ENCODE results near the gene EEIG2. TPM values are rescaled to one million over a fixed set of nuclear protein-coding genes. Genes with fewer than 3 reads are reported as not detected.
"Not testable (repeated sequence)": the region's sequence is repeated elsewhere in the genome, so short reads cannot be mapped to it uniquely, and the experiment has no call there.

The EEIG2 gene
- total and polyA plus RNA-seq, 9 donors, result 5.3 to 37.8 (median 11.3) TPM

GRCh38 chr1:108513044-108513415 lies 46.9 kb upstream of the EEIG2 start:
- Histone ChIP-seq H3K4me1 (ENCODE audit: insufficient read depth) (no peaks in the 10 kb centered on the region), H3K9me3 (no peaks in the 10 kb centered on the region), H3K27ac (no peak overlapping the region), H3K27me3 (no peaks in the 10 kb centered on the region), H3K36me3 (no peaks in the 10 kb centered on the region), H3K4me3 (no peak overlapping the region)
- DNase-seq, result no peak
- TF ChIP-seq CTCF (IDR thresholded peaks at IDR 0.05), result no peak
- TF ChIP-seq POLR2A (IDR thresholded peaks at IDR 0.05), result no peak
- TF ChIP-seq EP300 (IDR thresholded peaks at IDR 0.05), result no peak
- intact Hi-C loops (cut with DNase I), result loop anchor here (5.0 to 10.0 kb wide), 3 partner anchors 129 to 382 kb away; no protein-coding TSS in a partner anchor
- 26 to 52% (median 30%) methylated on average over 2 of the region's 2 CpGs for WGBS, 3 donors

GRCh38 chr1:108513914-108514313 lies 46.0 kb upstream of the EEIG2 start:
- WGBS, 3 donors, result 79 to 88% (median 87%) methylated on average over 2 of the region's 2 CpGs
- not testable (repeated sequence) for H3K27me3 ChIP-seq; DNase-seq; H3K36me3 ChIP-seq; H3K4me1 ChIP-seq (ENCODE audit: insufficient read depth); H3K4me3 ChIP-seq; H3K9me3 ChIP-seq; H3K27ac ChIP-seq
- intact Hi-C loops (cut with DNase I), result loop anchor here (5.0 to 10.0 kb wide), 3 partner anchors 128 to 381 kb away; no protein-coding TSS in a partner anchor

GRCh38 chr1:108517301-108517897 lies 42.5 kb upstream of the EEIG2 start:
- DNase-seq; H3K27ac ChIP-seq; H3K4me3 ChIP-seq; H3K9me3 ChIP-seq; H3K36me3 ChIP-seq; H3K27me3 ChIP-seq; H3K4me1 ChIP-seq (ENCODE audit: insufficient read depth): not testable (repeated sequence)
- 55 to 73% (median 61%) methylated on average over 6 of the region's 6 CpGs for WGBS, 3 donors
- intact Hi-C loops (cut with DNase I), result loop anchor here in 2 of 4 donors (10.0 kb wide), 2 partner anchors 127 to 377 kb away; no protein-coding TSS in a partner anchor

- Histone ChIP-seq H3K27me3 (no peaks in the 10 kb centered on the region), H3K27ac (no peak overlapping the region), H3K4me3 (no peak overlapping the region), H3K4me1 (ENCODE audit: insufficient read depth) (peaks cover 1% of the 10 kb centered on the region), H3K36me3 (no peaks in the 10 kb centered on the region), H3K9me3 (no peaks in the 10 kb centered on the region)
- DNase-seq, result no peak
- TF ChIP-seq POLR2A (IDR thresholded peaks at IDR 0.05) (no peak), CTCF (IDR thresholded peaks at IDR 0.05) (no peak), EP300 (IDR thresholded peaks at IDR 0.05) (no peak)
- intact Hi-C loops (cut with DNase I), result no loop called here
These were observed 37.9 kb upstream of the EEIG2 start for GRCh38 chr1:108521990-108522393.

- no peak for DNase-seq
- Histone ChIP-seq H3K36me3 (no peaks in the 10 kb centered on the region), H3K4me1 (ENCODE audit: insufficient read depth) (peaks cover 1% of the 10 kb centered on the region), H3K27ac (no peak overlapping the region), H3K27me3 (no peaks in the 10 kb centered on the region), H3K4me3 (no peak overlapping the region), H3K9me3 (no peaks in the 10 kb centered on the region)
- no peak for TF ChIP-seq CTCF (IDR thresholded peaks at IDR 0.05)
- TF ChIP-seq EP300 (IDR thresholded peaks at IDR 0.05), result no peak
- no peak for TF ChIP-seq POLR2A (IDR thresholded peaks at IDR 0.05)
- intact Hi-C loops (cut with DNase I), result no loop called here
These were observed 36.1 kb upstream of the EEIG2 start for GRCh38 chr1:108523829-108524228.
